GM23248 (cell line): ENCODE measurements around the gene SMIM24.

Source experiments
- EZH2 ChIP-seq: fragments of 200-600 bp; sonication (generic); IDR thresholded peaks from 2 replicates; pipeline ENCODE4 v1.6.1; 2018; ENCODE audit warnings: antibody characterized with exemption, mild to moderate bottlenecking; ENCODE audit not compliant: insufficient read depth, poor library complexity, severe bottlenecking
- EZH2phosphoT487 ChIP-seq: fragments of 200-600 bp; sonication (generic); IDR thresholded peaks from 2 replicates; pipeline ENCODE4 v1.6.1; 2018; ENCODE audit warnings: antibody characterized with exemption, moderate library complexity, mild to moderate bottlenecking, low read depth; ENCODE audit not compliant: insufficient read depth

DNA sequence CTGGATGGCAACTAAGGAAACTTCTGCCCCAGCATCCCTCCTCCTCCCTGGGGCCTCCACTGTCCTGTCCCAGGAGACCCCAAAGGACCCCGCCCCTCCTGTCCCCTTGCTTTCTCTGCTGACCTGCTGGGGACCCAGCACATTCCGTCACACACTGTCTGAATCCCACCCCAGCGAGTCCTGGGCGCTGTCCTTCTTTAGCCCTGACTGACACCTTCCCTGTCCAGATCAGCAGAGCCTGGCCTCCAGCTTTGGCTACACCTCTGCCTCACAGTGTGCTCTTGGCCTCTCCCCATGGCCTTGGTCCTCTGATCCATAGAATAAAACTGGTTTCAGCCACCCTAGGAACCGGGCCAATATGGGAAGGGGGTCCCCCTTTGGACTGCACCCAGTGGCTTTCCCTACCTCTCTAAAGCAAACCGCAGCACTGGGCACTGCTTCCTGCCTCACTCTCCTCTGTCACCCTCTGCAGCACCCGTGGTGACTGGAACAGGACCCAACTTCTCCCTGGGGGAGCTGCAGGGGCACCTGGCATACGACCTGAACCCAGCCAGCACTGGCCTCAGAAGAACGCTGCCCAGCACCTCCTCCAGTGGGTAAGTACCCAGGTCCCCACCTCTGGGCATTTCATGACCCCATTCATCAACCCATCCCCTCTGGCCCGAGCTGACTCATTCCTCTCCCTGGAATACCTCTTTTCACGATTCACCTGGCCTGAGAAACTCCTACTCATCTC lies 46.4 kb downstream of the SMIM24 start:
- TF ChIP-seq EZH2, result no peak
- TF ChIP-seq EZH2phosphoT487, result no peak
